ENCODE results near the gene RFK. TPM values are rescaled to one million over a fixed set of nuclear protein-coding genes. Genes with fewer than 3 reads are reported as not detected.

Gene RFK
- total RNA-seq, 4 donors from 2014 or later: 18.0 to 48.3 (median 24.9) TPM

- Histone ChIP-seq H3K27ac (no peak overlapping the region), H3K27me3 (no peaks in the 10 kb centered on the region), H3K9me3 (no peaks in the 10 kb centered on the region), H3K4me1 (peaks cover 0 to 19% (median 0%) of the 10 kb centered on the region in 4 donors), H3K4me3 (no peak overlapping the region), H3K36me3 (no peaks in the 10 kb centered on the region)
- TF ChIP-seq CTCF (IDR thresholded peaks at IDR 0.05): no peak
- TF ChIP-seq POLR2A (IDR thresholded peaks at IDR 0.05): no peak
- no peak for DNase-seq
Observed at GRCh38 chr9:76399856-76400255, 5.6 kb upstream of the RFK start.

- TF ChIP-seq CTCF (IDR thresholded peaks at IDR 0.05) (no peak), POLR2A (IDR thresholded peaks at IDR 0.05) (no peak)
- no peak overlapping the region for H3K27ac ChIP-seq
- DNase-seq: no peak
- H3K27me3 ChIP-seq: no peaks in the 10 kb centered on the region
- peaks cover 0 to 5% (median 0%) of the 10 kb centered on the region in 4 donors for H3K4me1 ChIP-seq
- H3K36me3 ChIP-seq: no peaks in the 10 kb centered on the region
- H3K9me3 ChIP-seq: no peaks in the 10 kb centered on the region
- H3K4me3 ChIP-seq: no peak overlapping the region
Observed at GRCh38 chr9:76396597-76396996, 2.4 kb upstream of the RFK start.

- peak overlapping the region in 2 of 4 donors; percentile 79 to 91 for H3K27ac ChIP-seq
- peaks cover 0 to 8% (median 0%) of the 10 kb centered on the region in 4 donors for H3K4me1 ChIP-seq
- H3K4me3 ChIP-seq: peak overlapping the region in 1 of 4 donors; percentile 87
- no peaks in the 10 kb centered on the region for H3K27me3 ChIP-seq
- no peak for TF ChIP-seq POLR2A (IDR thresholded peaks at IDR 0.05)
- H3K36me3 ChIP-seq: no peaks in the 10 kb centered on the region
- DNase-seq: no peak
- no peaks in the 10 kb centered on the region for H3K9me3 ChIP-seq
Observed at GRCh38 chr9:76396144-76396543, 1.9 kb upstream of the RFK start.

- no peaks in the 10 kb centered on the region for H3K9me3 ChIP-seq
Observed at GRCh38 chr9:76395381-76395780, 1.2 kb upstream of the RFK start.

GRCh38 chr9:76394960-76395252, 680 bp upstream of the RFK start:
- DNase-seq: peak; percentile 49 to 81 (median 80)
- Histone ChIP-seq H3K27ac (peak overlapping the region; percentile 87 to 96 (median 91)), H3K4me3 (peak overlapping the region; percentile 80 to 93 (median 89)), H3K36me3 (no peaks in the 10 kb centered on the region), H3K27me3 (no peaks in the 10 kb centered on the region), H3K9me3 (no peaks in the 10 kb centered on the region), H3K4me1 (peaks cover 0 to 14% (median 0%) of the 10 kb centered on the region in 4 donors)
- TF ChIP-seq CTCF (IDR thresholded peaks at IDR 0.05) (peak in 1 of 6 experiments; percentile 11), POLR2A (IDR thresholded peaks at IDR 0.05) (peak; percentile 23 to 40)

More at GRCh38 chr9:76395381-76395780, 1.2 kb upstream of the RFK start:
- H3K4me1 ChIP-seq: peaks cover 0 to 14% (median 0%) of the 10 kb centered on the region in 4 donors
- no peaks in the 10 kb centered on the region for H3K27me3 ChIP-seq
- no peaks in the 10 kb centered on the region for H3K36me3 ChIP-seq
- peak in 1 of 3 donors; percentile 55 for DNase-seq
- H3K4me3 ChIP-seq: peak overlapping the region in 2 of 4 donors; percentile 28 to 87
- H3K27ac ChIP-seq: peak overlapping the region; percentile 79 to 91 (median 89)
- no peak for TF ChIP-seq POLR2A (IDR thresholded peaks at IDR 0.05)
- TF ChIP-seq CTCF (IDR thresholded peaks at IDR 0.05): no peak

GRCh38 chr9:76390656-76391055, 3.6 kb downstream of the RFK start:
- H3K36me3 ChIP-seq: peaks cover 0 to 26% (median 0%) of the 10 kb centered on the region in 3 donors
- H3K27ac ChIP-seq: no peak overlapping the region
- no peak for TF ChIP-seq POLR2A (IDR thresholded peaks at IDR 0.05)
- no peak for TF ChIP-seq CTCF (IDR thresholded peaks at IDR 0.05)
- peaks cover 0 to 14% (median 0%) of the 10 kb centered on the region in 4 donors for H3K4me1 ChIP-seq
- H3K4me3 ChIP-seq: no peak overlapping the region
- H3K9me3 ChIP-seq: no peaks in the 10 kb centered on the region
- no peak for DNase-seq
- no peaks in the 10 kb centered on the region for H3K27me3 ChIP-seq

Measured in Peyer's patch (tissue), 4 donors.